GM10248 (cell line): ENCODE measurements around the gene DNAI1.

Experiments
- CTCF ChIA-PET: fragments of 300-600 bp; sonication (Branson Sonifier 250); formaldehyde crosslinking; extraction: SDS; loops from one replicate; lab custom pipeline; 2021; ENCODE audit warnings: antibody characterized with exemption; lab: Yijun Ruan, JAX
- POLR2A ChIA-PET: fragments of 350-650 bp; sonication (Branson Sonifier 250); formaldehyde crosslinking; extraction: SDS; loops from one replicate; lab custom pipeline; 2020; ENCODE audit warnings: antibody characterized with exemption; lab: Yijun Ruan, JAX
- DNase-seq: peaks from one replicate; pipeline ENCODE4 v3.0.0; 2012; ENCODE audit errors: extremely low spot score
- TF ChIP-seq, protein P1 (sequence below): IDR thresholded peaks from 2 replicates; pipeline ENCODE4 v1.5.1; 2012; ENCODE audit warnings: mild to moderate bottlenecking, low read depth; ENCODE audit errors: extremely low read depth, missing control alignments, control extremely low read depth

DNAI1 gene

DNA sequence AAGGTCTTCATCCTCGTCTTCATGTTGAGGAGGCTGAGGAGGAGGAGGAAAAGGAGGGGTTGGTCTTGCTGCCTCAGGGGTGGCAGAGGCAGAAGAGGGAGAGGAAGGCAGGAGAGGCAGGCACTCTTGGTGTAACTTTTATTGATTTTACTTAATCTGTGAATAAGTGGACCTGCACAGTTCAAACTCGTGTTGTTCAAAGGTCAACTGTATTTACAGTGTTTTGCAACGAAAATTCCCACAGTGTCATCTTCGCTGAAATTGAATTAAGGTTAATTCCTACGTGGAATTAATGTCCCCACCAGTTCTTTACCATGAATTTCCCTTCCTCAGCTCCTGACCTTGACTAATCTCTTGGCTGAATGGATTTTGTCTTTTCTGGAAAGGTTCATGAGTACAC, 85.4 kb downstream of the DNAI1 start:
- POLR2A ChIA-PET: no interaction called here
- CTCF ChIA-PET: interaction anchor here (0.9 to 1.6 kb wide), 2 partner anchors 44 to 47 kb away, joined by 3 to 5 read pairs; no protein-coding TSS in a partner anchor
- no peak for DNase-seq
- TF ChIP-seq, protein P1, sequence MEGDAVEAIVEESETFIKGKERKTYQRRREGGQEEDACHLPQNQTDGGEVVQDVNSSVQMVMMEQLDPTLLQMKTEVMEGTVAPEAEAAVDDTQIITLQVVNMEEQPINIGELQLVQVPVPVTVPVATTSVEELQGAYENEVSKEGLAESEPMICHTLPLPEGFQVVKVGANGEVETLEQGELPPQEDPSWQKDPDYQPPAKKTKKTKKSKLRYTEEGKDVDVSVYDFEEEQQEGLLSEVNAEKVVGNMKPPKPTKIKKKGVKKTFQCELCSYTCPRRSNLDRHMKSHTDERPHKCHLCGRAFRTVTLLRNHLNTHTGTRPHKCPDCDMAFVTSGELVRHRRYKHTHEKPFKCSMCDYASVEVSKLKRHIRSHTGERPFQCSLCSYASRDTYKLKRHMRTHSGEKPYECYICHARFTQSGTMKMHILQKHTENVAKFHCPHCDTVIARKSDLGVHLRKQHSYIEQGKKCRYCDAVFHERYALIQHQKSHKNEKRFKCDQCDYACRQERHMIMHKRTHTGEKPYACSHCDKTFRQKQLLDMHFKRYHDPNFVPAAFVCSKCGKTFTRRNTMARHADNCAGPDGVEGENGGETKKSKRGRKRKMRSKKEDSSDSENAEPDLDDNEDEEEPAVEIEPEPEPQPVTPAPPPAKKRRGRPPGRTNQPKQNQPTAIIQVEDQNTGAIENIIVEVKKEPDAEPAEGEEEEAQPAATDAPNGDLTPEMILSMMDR: no peak

DNA sequence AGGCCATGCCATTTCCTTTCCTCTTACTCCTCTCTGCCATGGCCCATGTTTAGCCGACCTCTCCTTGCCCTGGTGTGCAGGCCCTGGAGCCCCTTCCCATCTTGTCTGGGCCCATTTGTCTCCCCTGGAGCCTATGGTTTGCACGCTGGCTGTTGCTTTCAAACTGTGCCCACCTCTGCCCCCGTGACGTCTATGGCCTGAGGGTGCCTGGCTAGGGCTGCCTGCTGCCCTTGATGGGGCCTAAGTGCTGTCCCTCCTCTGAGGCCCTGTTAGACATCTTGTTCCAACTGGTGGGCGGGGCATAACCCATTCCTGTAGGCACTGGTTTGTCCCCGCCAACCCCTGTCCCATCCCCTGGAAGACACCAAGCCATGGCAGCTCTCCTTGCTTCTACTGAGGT, 86.9 kb downstream of the DNAI1 start:
- no peak for DNase-seq
- TF ChIP-seq, protein P1: no peak
- CTCF ChIA-PET: interaction anchor here (1.0 kb wide), 1 partner anchor 142 kb away, joined by 3 read pairs; no protein-coding TSS in a partner anchor
- POLR2A ChIA-PET: no interaction called here

DNA sequence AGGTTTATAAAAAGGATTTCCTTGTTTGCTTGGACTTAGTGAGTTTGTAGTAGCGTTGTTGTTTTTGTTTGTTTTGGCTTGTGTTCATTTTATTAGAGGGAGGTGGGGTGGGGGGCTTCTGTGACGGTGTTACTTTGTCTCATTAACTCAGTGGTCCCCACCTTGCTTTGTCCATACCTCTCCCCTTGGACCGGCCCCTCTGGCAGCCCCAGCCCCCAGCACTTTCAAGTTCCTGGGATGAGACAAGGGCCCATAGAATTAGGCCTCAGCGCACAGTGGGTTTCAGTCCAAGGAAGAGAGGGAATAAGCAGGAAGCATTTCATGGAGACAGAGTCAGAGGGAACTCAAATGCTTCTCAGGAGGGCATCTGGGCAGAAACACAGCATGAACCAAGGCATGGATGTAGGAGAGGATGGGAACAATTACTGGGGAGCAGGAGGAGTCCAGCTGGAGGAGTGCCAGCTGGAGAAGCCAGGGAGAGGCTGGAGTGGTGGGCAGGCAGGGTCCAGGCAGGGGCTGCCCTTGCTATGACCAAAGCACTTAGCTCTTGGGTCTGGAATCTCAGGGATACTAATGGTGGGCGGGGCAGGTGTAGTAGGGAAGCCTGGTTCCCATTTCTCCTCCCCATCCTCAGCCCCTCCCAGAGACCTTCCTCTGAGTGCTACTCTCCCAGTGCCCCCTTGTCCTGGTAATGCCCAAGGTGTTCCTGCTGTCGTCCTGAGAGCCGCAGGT, 87.7 kb downstream of the DNAI1 start:
- DNase-seq: no peak
- TF ChIP-seq, protein P1: no peak
- CTCF ChIA-PET: interaction anchor here (0.9 to 5.8 kb wide), 7 partner anchors 10 to 143 kb away, joined by 3 to 43 read pairs (median 7); no protein-coding TSS in a partner anchor
- POLR2A ChIA-PET: no interaction called here

DNA sequence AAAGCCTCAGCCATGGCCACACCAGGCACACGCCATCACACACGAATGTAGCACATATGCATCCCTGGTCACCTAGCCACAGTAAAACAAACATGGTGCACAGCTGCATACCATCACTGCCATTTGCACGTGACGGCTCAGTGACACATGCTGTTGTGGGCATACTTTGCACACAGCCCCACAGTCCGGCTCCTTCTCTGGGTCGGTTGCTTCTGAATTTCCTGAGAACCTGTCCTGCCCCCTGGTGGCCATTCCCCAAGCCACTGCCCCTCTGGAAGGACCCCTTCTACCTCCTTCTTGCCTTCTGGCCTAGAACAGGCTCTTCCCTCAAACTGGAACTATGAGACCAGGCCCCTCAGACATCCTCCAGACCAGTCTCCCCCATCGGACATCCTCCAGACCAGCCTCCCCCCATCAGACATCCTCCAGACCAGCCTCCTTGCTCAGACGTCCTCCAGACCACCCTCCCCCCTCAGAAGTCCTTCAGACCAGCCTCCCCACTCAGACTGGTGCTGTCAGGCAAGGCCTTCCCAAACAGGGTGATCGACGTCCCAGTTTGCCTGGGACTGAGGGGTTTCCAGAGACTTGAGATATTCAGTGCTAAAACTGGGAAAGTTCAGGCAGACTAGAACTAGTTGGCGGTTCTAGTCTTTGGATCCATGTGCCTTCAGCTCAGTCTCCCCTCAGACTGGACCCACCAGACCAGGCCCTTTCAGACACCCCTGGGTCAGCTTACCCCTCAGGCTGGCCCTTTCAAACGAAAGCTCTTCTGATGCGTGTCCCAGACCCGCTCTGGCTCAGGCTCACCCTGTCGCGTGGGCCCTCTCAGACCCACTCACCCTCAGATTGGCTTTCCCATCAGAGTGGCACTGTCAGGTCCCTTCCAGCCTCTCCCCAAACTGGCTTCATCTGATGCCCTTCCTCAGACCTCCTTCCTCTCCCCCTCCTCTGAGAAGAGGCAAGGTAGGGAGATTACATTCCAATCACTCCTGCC, 88.5 kb downstream of the DNAI1 start:
- POLR2A ChIA-PET: no interaction called here
- CTCF ChIA-PET: interaction anchor here (0.7 to 5.8 kb wide), 37 partner anchors 8 to 213 kb away, joined by 3 to 43 read pairs (median 4); partner anchors contain the start of gene ARID3C
- TF ChIP-seq, protein P1: peak; percentile 52
- peak; percentile 58 for DNase-seq

DNA sequence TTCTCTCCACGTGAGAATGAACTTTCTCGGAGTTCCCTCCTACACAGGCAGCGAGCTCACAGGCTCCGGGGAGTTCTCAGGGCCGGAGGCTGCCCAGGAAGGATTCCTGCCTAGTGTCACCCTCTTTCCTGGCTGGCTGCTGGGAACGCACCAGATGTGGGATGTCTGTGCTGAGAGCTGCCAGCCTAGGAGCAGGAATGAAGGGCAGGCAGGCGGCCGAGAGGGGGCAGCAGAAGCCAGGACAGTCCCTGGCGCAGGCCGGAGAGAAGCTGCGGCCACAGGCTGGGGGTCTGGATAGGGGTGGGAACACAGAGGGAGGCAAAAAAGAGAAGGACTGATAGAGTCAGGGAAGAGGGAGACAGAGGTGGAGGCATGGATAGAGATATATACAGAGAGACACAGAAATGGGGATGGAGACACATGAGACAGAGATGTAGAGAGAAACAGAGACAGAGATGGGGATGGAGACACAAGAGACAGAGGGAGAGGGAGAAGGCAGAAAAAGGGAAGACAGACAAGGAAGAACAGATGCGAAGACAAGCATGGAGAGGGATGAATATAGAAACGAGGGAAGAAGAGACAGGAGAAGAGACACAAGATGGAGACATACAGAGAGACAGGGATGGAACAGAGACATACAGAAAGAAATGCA, 89.5 kb downstream of the DNAI1 start:
- POLR2A ChIA-PET: no interaction called here
- DNase-seq: peak; percentile 73
- CTCF ChIA-PET: interaction anchor here (0.6 to 5.8 kb wide), 36 partner anchors 8 to 214 kb away, joined by 3 to 43 read pairs (median 4); partner anchors contain the start of gene ARID3C
- TF ChIP-seq, protein P1: peak; percentile 84
